Mucosa of stomach (tissue), 1 donor: ENCODE data around the gene AADACL4.
"Not testable (repeated sequence)": the region's sequence is repeated elsewhere in the genome, so short reads cannot be mapped to it uniquely, and the experiment has no call there.

Experiments used
- H3K27me3 ChIP-seq: one replicate; pipeline ENCODE4 v1.7.0; 2013; ENCODE audit warnings: mild to moderate bottlenecking, low read length; ENCODE audit not compliant: control insufficient read depth, insufficient read depth
- H3K36me3 ChIP-seq: one replicate; pipeline ENCODE4 v1.7.0; 2013; ENCODE audit warnings: low read length; ENCODE audit not compliant: control insufficient read depth, insufficient read depth
- H3K4me1 ChIP-seq: one replicate; pipeline ENCODE4 v1.7.0; 2013; ENCODE audit warnings: mild to moderate bottlenecking, low read length; ENCODE audit not compliant: control insufficient read depth, insufficient read depth
- H3K4me3 ChIP-seq: one replicate; pipeline ENCODE4 v1.7.0; 2013; ENCODE audit warnings: low read length
- H3K9ac ChIP-seq: one replicate; pipeline ENCODE4 v1.7.0; 2013; ENCODE audit warnings: mild to moderate bottlenecking, low read length, moderate library complexity
- H3K9me3 ChIP-seq: one replicate; pipeline ENCODE4 v1.7.0; 2013; ENCODE audit warnings: mild to moderate bottlenecking, low read length, moderate library complexity; ENCODE audit not compliant: control insufficient read depth
- donor health status: Pancreatic carcinoma.

AADACL4 gene

GRCh38 chr1:12711536-12711935 is 67.7 kb downstream of the AADACL4 start:
- H3K36me3 ChIP-seq = no peaks in the 10 kb centered on the region
- H3K27me3 ChIP-seq = no peaks in the 10 kb centered on the region
- H3K9ac ChIP-seq = no peak overlapping the region
- H3K9me3 ChIP-seq = no peaks in the 10 kb centered on the region
- no peaks in the 10 kb centered on the region for H3K4me1 ChIP-seq
- H3K4me3 ChIP-seq = no peak overlapping the region

- no peaks in the 10 kb centered on the region for H3K36me3 ChIP-seq
- no peaks in the 10 kb centered on the region for H3K27me3 ChIP-seq
- H3K9me3 ChIP-seq = no peaks in the 10 kb centered on the region
- no peak overlapping the region for H3K4me3 ChIP-seq
- H3K9ac ChIP-seq = no peak overlapping the region
- H3K4me1 ChIP-seq = no peaks in the 10 kb centered on the region
Measured at GRCh38 chr1:12712076-12712475, 68.2 kb downstream of the AADACL4 start.

- H3K27me3 ChIP-seq = no peaks in the 10 kb centered on the region
- no peaks in the 10 kb centered on the region for H3K4me1 ChIP-seq
- H3K36me3 ChIP-seq = no peaks in the 10 kb centered on the region
- H3K9ac ChIP-seq = no peak overlapping the region
- H3K4me3 ChIP-seq = no peak overlapping the region
- H3K9me3 ChIP-seq = no peaks in the 10 kb centered on the region
Measured at GRCh38 chr1:12712929-12713328, 69.0 kb downstream of the AADACL4 start.

GRCh38 chr1:12713651-12714050 is 69.8 kb downstream of the AADACL4 start:
- H3K4me3 ChIP-seq, H3K4me1 ChIP-seq, H3K27me3 ChIP-seq, H3K9ac ChIP-seq, H3K9me3 ChIP-seq, H3K36me3 ChIP-seq: not testable (repeated sequence)

- no peaks in the 10 kb centered on the region for H3K9me3 ChIP-seq
- H3K36me3 ChIP-seq = no peaks in the 10 kb centered on the region
- H3K27me3 ChIP-seq = no peaks in the 10 kb centered on the region
- H3K9ac ChIP-seq = no peak overlapping the region
- H3K4me3 ChIP-seq = no peak overlapping the region
- no peaks in the 10 kb centered on the region for H3K4me1 ChIP-seq
Measured at GRCh38 chr1:12714710-12715475, 71.0 kb downstream of the AADACL4 start.

GRCh38 chr1:12715896-12716437 is 72.1 kb downstream of the AADACL4 start, which contains the start of gene AADACL3:
TSS of gene AADACL3 (plus strand) at chr1:12716110. CDS start at chr1:12716177, 67 bp downstream.
- no peaks in the 10 kb centered on the region for H3K27me3 ChIP-seq

More at GRCh38 chr1:12715896-12716437, 72.1 kb downstream of the AADACL4 start, which contains the start of gene AADACL3:
- Histone ChIP-seq H3K36me3 (no peaks in the 10 kb centered on the region), H3K9me3 (no peaks in the 10 kb centered on the region), H3K4me3 (no peak within 1 kb of the TSS), H3K4me1 (no peaks in the 10 kb centered on the region), H3K9ac (no peak within 1 kb of the TSS)
